Endothelial cell of umbilical vein (primary cell): ENCODE results near the gene PEMT. TPM values are rescaled to one million over a fixed set of nuclear protein-coding genes. Genes with fewer than 3 reads are reported as not detected.

Source experiments
- BruUV-seq: library from RNA; stranded (reverse); fragments of 400-500 nt; replicated peaks from 2 replicates; lab custom pipeline; 2021; lab: Mats Ljungman, UMichigan
- CTCF ChIA-PET: fragments of 300-600, 350-600 bp; sonication (Branson Sonifier 250); formaldehyde crosslinking; loops from one replicate; lab custom pipeline; 2021; ENCODE audit warnings: antibody characterized with exemption, inconsistent platforms; lab: Charles Lee
- POLR2A ChIA-PET: fragments of 300-600, 350-600 bp; sonication (Branson Sonifier 250); formaldehyde crosslinking; loops from one replicate; lab custom pipeline; 2021; ENCODE audit warnings: antibody characterized with exemption, inconsistent platforms; lab: Charles Lee
- DNase-seq: peaks from one replicate; pipeline ENCODE4 v3.0.0-alpha.2; 2011; ENCODE audit warnings: low read depth, low spot score
- FAIRE-seq: peaks from 2 replicates; lab custom pipeline; 2011; peaks lifted over from hg19 to GRCh38; lab: Jason Lieb, UNC
- H2AFZ ChIP-seq: 2 replicates; pipeline ENCODE4 v1.6.0; 2012; ENCODE audit warnings: low read depth, low read length, control low read depth, inconsistent platforms
- H3K27ac ChIP-seq: 2 replicates; pipeline ENCODE4 v1.5.1; 2011; ENCODE audit warnings: low read depth, mild to moderate bottlenecking, control low read depth, low read length, moderate library complexity; ENCODE audit not compliant: insufficient read depth
- H3K27me3 ChIP-seq, 2 experiments: 2 replicates each; pipeline versions ENCODE4 v1.6.0 to v1.6.1; 2011; ENCODE audit warnings: low read length in 2 of 2, mixed read lengths in 1 of 2; ENCODE audit not compliant: control insufficient read depth in 2 of 2, insufficient read depth in 2 of 2
- H3K36me3 ChIP-seq, 2 experiments: 2 replicates in 1 of 2; 3 replicates in 1 of 2; pipeline ENCODE4 v1.5.1; 2011; ENCODE audit warnings: low read length in 2 of 2, mild to moderate bottlenecking in 1 of 2, moderate library complexity in 1 of 2; ENCODE audit not compliant: control insufficient read depth in 2 of 2, insufficient read depth in 2 of 2; ENCODE audit errors: extremely low read depth in 1 of 2
- H3K4me1 ChIP-seq: 3 replicates; pipeline ENCODE4 v1.5.1; 2011; ENCODE audit warnings: mild to moderate bottlenecking, low read length; ENCODE audit not compliant: control insufficient read depth, insufficient read depth; ENCODE audit errors: extremely low read depth
- H3K4me2 ChIP-seq: 2 replicates; pipeline ENCODE4 v1.6.1; 2011; ENCODE audit warnings: low read length, control low read depth, mixed read lengths; ENCODE audit not compliant: insufficient read depth
- H3K4me3 ChIP-seq, 3 experiments: fragments of 200-600 bp in 1 of 3; sonication (generic), shearing (Covaris generic) in 1 of 3; replicated peaks in 1 of 3; 2 replicates each; pipeline ENCODE4 v1.5.1; 2011 to 2016; ENCODE audit warnings: control low read depth in 3 of 3, low read length in 3 of 3, mild to moderate bottlenecking in 2 of 3, inconsistent platforms in 1 of 3, low read depth in 1 of 3, moderate library complexity in 1 of 3; ENCODE audit not compliant: insufficient read depth in 1 of 3
- H3K79me2 ChIP-seq: 2 replicates; pipeline ENCODE4 v1.6.0; 2012; ENCODE audit warnings: low read length, inconsistent platforms; ENCODE audit not compliant: control insufficient read depth, insufficient read depth
- H3K9ac ChIP-seq: replicated peaks from 2 replicates; pipeline ENCODE3; 2011; ENCODE audit warnings: low read length, control low read depth; ENCODE audit not compliant: insufficient read depth; ENCODE audit errors: extremely low read depth
- H3K9me1 ChIP-seq: replicated peaks from 3 replicates; pipeline ENCODE4 v1.6.0; 2011; ENCODE audit warnings: mild to moderate bottlenecking, low read length; ENCODE audit not compliant: control insufficient read depth, insufficient read depth; ENCODE audit errors: extremely low read depth
- H3K9me3 ChIP-seq: replicated peaks from 2 replicates; pipeline ENCODE4 v1.5.1; 2012; ENCODE audit warnings: low read length, inconsistent platforms; ENCODE audit not compliant: control insufficient read depth, insufficient read depth
- H4K20me1 ChIP-seq: replicated peaks from 2 replicates; pipeline ENCODE3; 2011; ENCODE audit warnings: mild to moderate bottlenecking, low read length; ENCODE audit not compliant: control insufficient read depth, insufficient read depth; ENCODE audit errors: extremely low read depth
- EZH2 ChIP-seq: IDR thresholded peaks from 2 replicates; pipeline ENCODE4 v1.6.1; 2012; ENCODE audit warnings: borderline replicate concordance, low read depth, mild to moderate bottlenecking, moderate library complexity, low read length, inconsistent platforms; ENCODE audit not compliant: severe bottlenecking
- GATA2 ChIP-seq: IDR thresholded peaks from 2 replicates; pipeline ENCODE4 v1.7.0; 2011; ENCODE audit warnings: low read depth, mild to moderate bottlenecking, moderate library complexity, mixed read lengths, low read length; ENCODE audit not compliant: insufficient read length, insufficient read depth
- JUN ChIP-seq: IDR thresholded peaks from 2 replicates; pipeline ENCODE4 v1.6.1; 2011; ENCODE audit warnings: borderline replicate concordance, low read depth; ENCODE audit not compliant: insufficient read length, insufficient read depth
- MAX ChIP-seq: IDR thresholded peaks from 2 replicates; pipeline ENCODE4 v1.6.1; 2011; ENCODE audit not compliant: insufficient read depth, insufficient read length
- MYC ChIP-seq: IDR thresholded peaks from one replicate; pipeline ENCODE4 v1.6.1; 2011; ENCODE audit warnings: mild to moderate bottlenecking, low read depth, low read length
- POLR2A ChIP-seq: IDR thresholded peaks from 2 replicates; pipeline ENCODE4 v1.6.1; 2012; ENCODE audit warnings: low read depth, mild to moderate bottlenecking, control low read depth, low read length
- dilution Hi-C: fragments of 300-500 bp; cut with MboI; formaldehyde crosslinking; loops from one replicate; pipeline ENCODE4 v1.15.0; 2019; ENCODE audit warnings: low sequenced_read_pairs; ENCODE audit not compliant: extremely low pct_ligation_motif_present
- intact Hi-C: fragments of 100-400 bp; cut with micrococcal nuclease; formaldehyde crosslinking; loops from one replicate; pipeline ENCODE4 v1.10.0; 2022
- polyA plus RNA-seq, 4 experiments: library from polyadenylated mRNA; depleted of rRNA in 3 of 4; stranded (reverse) in 3 of 4; unstranded in 1 of 4; fragments of >200 nt; gene quantifications; 2 replicates each; pipeline versions ENCODE4 v1.2.1 to v1.2.3, GENCODE V29; 2011 to 2012; ENCODE audit warnings: missing spikeins in 1 of 4
- total RNA-seq: library from RNA; stranded (reverse); gene quantifications from 2 replicates; pipeline ENCODE4 v1.2.3, GENCODE V29; 2021
- TF ChIP-seq, protein P1 (sequence below), 2 donors: IDR thresholded peaks; 1 replicate in 1 of 2; 2 replicates in 1 of 2; pipeline ENCODE4 v1.5.1; 2011; ENCODE audit warnings: low read length in 2 of 2, mild to moderate bottlenecking in 2 of 2, moderate library complexity in 2 of 2, control low read depth in 1 of 2, inconsistent platforms in 1 of 2, low read depth in 1 of 2; ENCODE audit not compliant: insufficient read depth in 1 of 2; ENCODE audit errors: extremely low read depth in 1 of 2

PEMT gene
- total and polyA plus RNA-seq, 2 donors (not counting 3 experiments of a cell fraction or from before 2014, with no cell fraction given): 35.1 to 58.4 TPM

- FAIRE-seq (no peak), DNase-seq (no peak)
- Histone ChIP-seq H3K27ac (no peak overlapping the region), H3K9me1 (no peaks in the 10 kb centered on the region), H3K4me2 (no peak overlapping the region), H3K9ac (no peak overlapping the region), H2AFZ (no peak overlapping the region), H3K27me3 (no peaks in the 10 kb centered on the region), H3K9me3 (no peaks in the 10 kb centered on the region), H3K4me1 (no peaks in the 10 kb centered on the region), H3K79me2 (no peaks in the 10 kb centered on the region), H4K20me1 (no peaks in the 10 kb centered on the region), H3K36me3 (no peaks in the 10 kb centered on the region), H3K4me3 (no peak overlapping the region)
- dilution Hi-C loops (no loop called here), intact Hi-C loops (no loop called here)
- POLR2A ChIA-PET: no interaction called here
- CTCF ChIA-PET: interaction anchor here (0.8 to 4.0 kb wide), 3 partner anchors 9 to 106 kb away, joined by 4 to 33 read pairs (median 4); partner anchors contain the start of gene RASD1
- no TSS peak for BruUV-seq
- TF ChIP-seq GATA2: no peak
- TF ChIP-seq JUN: no peak
- TF ChIP-seq MAX: no peak
- TF ChIP-seq MYC: no peak
- TF ChIP-seq POLR2A: no peak
- TF ChIP-seq, protein P1, sequence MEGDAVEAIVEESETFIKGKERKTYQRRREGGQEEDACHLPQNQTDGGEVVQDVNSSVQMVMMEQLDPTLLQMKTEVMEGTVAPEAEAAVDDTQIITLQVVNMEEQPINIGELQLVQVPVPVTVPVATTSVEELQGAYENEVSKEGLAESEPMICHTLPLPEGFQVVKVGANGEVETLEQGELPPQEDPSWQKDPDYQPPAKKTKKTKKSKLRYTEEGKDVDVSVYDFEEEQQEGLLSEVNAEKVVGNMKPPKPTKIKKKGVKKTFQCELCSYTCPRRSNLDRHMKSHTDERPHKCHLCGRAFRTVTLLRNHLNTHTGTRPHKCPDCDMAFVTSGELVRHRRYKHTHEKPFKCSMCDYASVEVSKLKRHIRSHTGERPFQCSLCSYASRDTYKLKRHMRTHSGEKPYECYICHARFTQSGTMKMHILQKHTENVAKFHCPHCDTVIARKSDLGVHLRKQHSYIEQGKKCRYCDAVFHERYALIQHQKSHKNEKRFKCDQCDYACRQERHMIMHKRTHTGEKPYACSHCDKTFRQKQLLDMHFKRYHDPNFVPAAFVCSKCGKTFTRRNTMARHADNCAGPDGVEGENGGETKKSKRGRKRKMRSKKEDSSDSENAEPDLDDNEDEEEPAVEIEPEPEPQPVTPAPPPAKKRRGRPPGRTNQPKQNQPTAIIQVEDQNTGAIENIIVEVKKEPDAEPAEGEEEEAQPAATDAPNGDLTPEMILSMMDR (IDR thresholded peaks at IDR 0.05; ENCODE audit: extremely low read depth in 1 of 2, insufficient read depth in 1 of 2, low read depth in 1 of 2, low read length in 2 of 2): no peak
- TF ChIP-seq EZH2: no peak
Measured at GRCh38 chr17:17507465-17508011, 84.0 kb downstream of the PEMT start.
